GM23248 (cell line): Measurements from ENCODE around the gene SLC22A12. TPM values are rescaled to one million over a fixed set of nuclear protein-coding genes. Genes with fewer than 3 reads are reported as not detected.

Experiments used
- DNase-seq: peaks from one replicate; pipeline ENCODE4 v3.0.0-alpha.2; 2015
- H2AFZ ChIP-seq: fragments of 200-600 bp; sonication (generic); 2 replicates; pipeline ENCODE4 v1.6.1; 2016; ENCODE audit warnings: antibody characterized with exemption
- H3F3A ChIP-seq: fragments of 200-600 bp; sonication (generic); 2 replicates; pipeline ENCODE4 v1.6.1; 2016; ENCODE audit warnings: mild to moderate bottlenecking, antibody characterized with exemption, mixed run types; ENCODE audit not compliant: insufficient read depth
- H3K27ac ChIP-seq: fragments of 200-600 bp; sonication (generic); 2 replicates; pipeline ENCODE4 v1.5.1; 2016; ENCODE audit warnings: mild to moderate bottlenecking
- H3K27me3 ChIP-seq: fragments of 200-600 bp; sonication (generic); replicated peaks from 2 replicates; pipeline ENCODE4 v1.6.1; 2016; ENCODE audit warnings: mild to moderate bottlenecking; ENCODE audit not compliant: insufficient read depth
- H3K36me3 ChIP-seq: fragments of 200-600 bp; sonication (generic); 2 replicates; pipeline ENCODE4 v1.6.1; 2016; ENCODE audit warnings: low read depth, mild to moderate bottlenecking
- H3K4me1 ChIP-seq: fragments of 200-600 bp; sonication (generic); 2 replicates; pipeline ENCODE4 v1.6.1; 2016; ENCODE audit warnings: mild to moderate bottlenecking; ENCODE audit not compliant: insufficient read depth
- H3K4me2 ChIP-seq: fragments of 200-600 bp; sonication (generic); one replicate; pipeline ENCODE4 v1.6.1; 2016; ENCODE audit warnings: mild to moderate bottlenecking; ENCODE audit not compliant: unreplicated experiment
- H3K4me3 ChIP-seq: fragments of 200-600 bp; sonication (generic); 2 replicates; pipeline ENCODE4 v1.5.1; 2016; ENCODE audit warnings: mild to moderate bottlenecking
- H3K79me2 ChIP-seq: fragments of 200-600 bp; sonication (generic); 2 replicates; pipeline ENCODE4 v1.6.1; 2016; ENCODE audit warnings: mild to moderate bottlenecking; ENCODE audit not compliant: insufficient read depth
- H3K9ac ChIP-seq: fragments of 200-600 bp; sonication (generic); 2 replicates; pipeline ENCODE4 v1.6.1; 2016; ENCODE audit warnings: mild to moderate bottlenecking
- H3K9me2 ChIP-seq: fragments of 200-600 bp; sonication (generic); 2 replicates; pipeline ENCODE4 v1.6.1; 2016; ENCODE audit warnings: mixed run types, mild to moderate bottlenecking, moderate library complexity; ENCODE audit not compliant: insufficient read depth
- H3K9me3 ChIP-seq: fragments of 200-600 bp; sonication (generic); one replicate; pipeline ENCODE4 v1.6.1; 2017; ENCODE audit warnings: low read depth
- H4K20me1 ChIP-seq: fragments of 200-600 bp; sonication (generic); 2 replicates; pipeline ENCODE4 v1.6.0; 2016; ENCODE audit not compliant: insufficient read depth
- EZH2 ChIP-seq: fragments of 200-600 bp; sonication (generic); IDR thresholded peaks from 2 replicates; pipeline ENCODE4 v1.6.1; 2018; ENCODE audit warnings: antibody characterized with exemption, mild to moderate bottlenecking; ENCODE audit not compliant: insufficient read depth, poor library complexity, severe bottlenecking
- EZH2phosphoT487 ChIP-seq: fragments of 200-600 bp; sonication (generic); IDR thresholded peaks from 2 replicates; pipeline ENCODE4 v1.6.1; 2018; ENCODE audit warnings: antibody characterized with exemption, moderate library complexity, mild to moderate bottlenecking, low read depth; ENCODE audit not compliant: insufficient read depth
- WGBS, 2 experiments: methylation state at CpG; one replicate each; pipeline ENCODE4 v1.1.6; 2015 to 2017; ENCODE audit warnings: low lambda C conversion rate in 2 of 2, low coverage in 1 of 2; ENCODE audit errors: missing lambda C conversion rate in 2 of 2; 5-methylcytosine and 5-hydroxymethylcytosine counted together
- in situ Hi-C: fragments of 300-500 bp; cut with MboI; formaldehyde crosslinking; loops from 2 replicates; pipeline ENCODE4 v1.15.0; 2020
- polyA plus RNA-seq: library from polyadenylated mRNA; unstranded; fragments of >200 nt; fragmentation: Nextera tagmentation; extraction: Ambion mirVana; gene quantifications from 2 replicates; pipeline ENCODE4 v1.2.1, GENCODE V29; 2016
- total RNA-seq: library from RNA; depleted of rRNA; stranded (reverse); fragments of >200 nt; shearing (Covaris generic); gene quantifications from 2 replicates; pipeline ENCODE4 v1.2.3, GENCODE V29; 2014

Gene SLC22A12
- total and polyA plus RNA-seq, 2 experiments from 2014 or later: not detected

GRCh38 chr11:64568041-64568571, 22.9 kb upstream of the SLC22A12 start:
- no peak overlapping the region for H3K4me3 ChIP-seq
- H3K79me2 ChIP-seq: no peaks in the 10 kb centered on the region
- in situ Hi-C loops: no loop called here
- H2AFZ ChIP-seq: no peak overlapping the region
- TF ChIP-seq EZH2phosphoT487 (no peak), EZH2 (no peak)
- H3K27ac ChIP-seq: no peak overlapping the region
- H4K20me1 ChIP-seq: no peaks in the 10 kb centered on the region
- H3K9ac ChIP-seq: no peak overlapping the region
- H3K27me3 ChIP-seq: peaks cover 8% of the 10 kb centered on the region
- no peaks in the 10 kb centered on the region for H3F3A ChIP-seq
- no peak for DNase-seq
- no peaks in the 10 kb centered on the region for H3K36me3 ChIP-seq
- whole genome bisulfite sequencing, 2 experiments: 89 to 91% methylated on average over 19 to 28 of the region's 34 CpGs
- H3K4me2 ChIP-seq: no peak overlapping the region
- no peaks in the 10 kb centered on the region for H3K9me3 ChIP-seq
- H3K9me2 ChIP-seq: no peaks in the 10 kb centered on the region
- no peaks in the 10 kb centered on the region for H3K4me1 ChIP-seq

GRCh38 chr11:64568584-64569140, 22.4 kb upstream of the SLC22A12 start:
- TF ChIP-seq EZH2phosphoT487 (no peak), EZH2 (no peak)
- no peak overlapping the region for H2AFZ ChIP-seq
- no peak overlapping the region for H3K4me2 ChIP-seq
- 69 to 73% methylated on average over 8 of the region's 8 CpGs for WGBS, 2 experiments
- H3F3A ChIP-seq: no peaks in the 10 kb centered on the region
- peaks cover 9% of the 10 kb centered on the region for H3K27me3 ChIP-seq
- in situ Hi-C loops: no loop called here
- H3K4me3 ChIP-seq: no peak overlapping the region
- no peaks in the 10 kb centered on the region for H3K79me2 ChIP-seq
- H3K9me2 ChIP-seq: no peaks in the 10 kb centered on the region
- H3K27ac ChIP-seq: no peak overlapping the region
- H3K36me3 ChIP-seq: no peaks in the 10 kb centered on the region
- H3K4me1 ChIP-seq: no peaks in the 10 kb centered on the region
- H4K20me1 ChIP-seq: no peaks in the 10 kb centered on the region
- H3K9me3 ChIP-seq: no peaks in the 10 kb centered on the region
- no peak overlapping the region for H3K9ac ChIP-seq
- DNase-seq: no peak

- H3K4me3 ChIP-seq: no peak overlapping the region
- no peak for DNase-seq
- no peaks in the 10 kb centered on the region for H3F3A ChIP-seq
- no peak overlapping the region for H3K27ac ChIP-seq
- no peak overlapping the region for H2AFZ ChIP-seq
- no peaks in the 10 kb centered on the region for H3K9me3 ChIP-seq
- no peaks in the 10 kb centered on the region for H3K36me3 ChIP-seq
- no peaks in the 10 kb centered on the region for H3K9me2 ChIP-seq
- TF ChIP-seq EZH2phosphoT487 (no peak), EZH2 (no peak)
- no peaks in the 10 kb centered on the region for H3K79me2 ChIP-seq
- no peak overlapping the region for H3K9ac ChIP-seq
- H3K4me2 ChIP-seq: no peak overlapping the region
- in situ Hi-C loops: no loop called here
- no peaks in the 10 kb centered on the region for H3K4me1 ChIP-seq
- H4K20me1 ChIP-seq: no peaks in the 10 kb centered on the region
- WGBS, 2 experiments: 76% methylated on average over 6 to 8 of the region's 8 CpGs
- peaks cover 17% of the 10 kb centered on the region for H3K27me3 ChIP-seq
Measured at GRCh38 chr11:64569300-64569970, 21.6 kb upstream of the SLC22A12 start.

- no peaks in the 10 kb centered on the region for H3K9me3 ChIP-seq
- H2AFZ ChIP-seq: no peak overlapping the region
- H3K9me2 ChIP-seq: no peaks in the 10 kb centered on the region
- no peaks in the 10 kb centered on the region for H3K36me3 ChIP-seq
- H4K20me1 ChIP-seq: no peaks in the 10 kb centered on the region
- no peak for DNase-seq
- no peak overlapping the region for H3K27ac ChIP-seq
- in situ Hi-C loops: no loop called here
- no peak overlapping the region for H3K4me2 ChIP-seq
- no peaks in the 10 kb centered on the region for H3K79me2 ChIP-seq
- WGBS, 2 experiments: 77 to 80% methylated on average over 3 of the region's 3 CpGs
- TF ChIP-seq EZH2phosphoT487: no peak
- no peak for TF ChIP-seq EZH2
- H3K9ac ChIP-seq: no peak overlapping the region
- no peaks in the 10 kb centered on the region for H3F3A ChIP-seq
- no peak overlapping the region for H3K4me3 ChIP-seq
- H3K4me1 ChIP-seq: no peaks in the 10 kb centered on the region
- H3K27me3 ChIP-seq: peaks cover 24% of the 10 kb centered on the region
Measured at GRCh38 chr11:64570341-64570740, 20.7 kb upstream of the SLC22A12 start.
